GM21528 (cell line): ENCODE measurements around the gene LRRC37B.
A peak's percentile ranks its signal among the peaks of the same experiment; 100 is the strongest.
"Not testable (repeated sequence)": the region's sequence is repeated elsewhere in the genome, so short reads cannot be mapped to it uniquely, and the experiment has no call there.

ENCODE experiments used
- ATAC-seq: cut with Tn5 transposase; IDR thresholded peaks from one replicate; pipeline ENCODE4 v1.9.1; 2021; ENCODE audit warnings: mild to moderate bottlenecking, moderate library complexity; ENCODE audit not compliant: unreplicated experiment, low FRiP score

LRRC37B gene

GRCh38 chr17:32006957-32007462 is at the start of gene LRRC37B:
Gene LRRC37B (plus strand): TSS chr17:32007383. CDS start chr17:32021393, 14,010 bp downstream.
- ATAC-seq: peak; percentile 76

GRCh38 chr17:31964131-31964530 is 43.1 kb upstream of the LRRC37B start:
- not testable (repeated sequence) for ATAC-seq

- no peak for ATAC-seq
Measured at GRCh38 chr17:31967648-31968047, 39.5 kb upstream of the LRRC37B start.

GRCh38 chr17:31970416-31970815 is 36.8 kb upstream of the LRRC37B start:
- not testable (repeated sequence) for ATAC-seq

GRCh38 chr17:31974269-31975071 is 32.7 kb upstream of the LRRC37B start:
- not testable (repeated sequence) for ATAC-seq

GRCh38 chr17:31975391-31975790 is 31.8 kb upstream of the LRRC37B start:
- not testable (repeated sequence) for ATAC-seq

- ATAC-seq: not testable (repeated sequence)
Measured at GRCh38 chr17:31991821-31992220, 15.4 kb upstream of the LRRC37B start.

- no peak for ATAC-seq
Measured at GRCh38 chr17:31997005-31997404, 10.2 kb upstream of the LRRC37B start.

- ATAC-seq: peak; percentile 49
Measured at GRCh38 chr17:32007463-32008298, 498 bp downstream of the LRRC37B start.

- no peak for ATAC-seq
Measured at GRCh38 chr17:32009262-32009542, 2.0 kb downstream of the LRRC37B start.

- no peak for ATAC-seq
Measured at GRCh38 chr17:32010114-32010513, 2.9 kb downstream of the LRRC37B start.

- ATAC-seq: no peak
Measured at GRCh38 chr17:32015245-32016013, 8.2 kb downstream of the LRRC37B start.

GRCh38 chr17:32016231-32016630 is 9.0 kb downstream of the LRRC37B start:
- ATAC-seq: no peak

GRCh38 chr17:32019228-32019627 is 12.0 kb downstream of the LRRC37B start:
- no peak for ATAC-seq

- ATAC-seq: no peak
Measured at GRCh38 chr17:32020943-32021614, 13.9 kb downstream of the LRRC37B start.

- no peak for ATAC-seq
Measured at GRCh38 chr17:32021615-32021955, 14.4 kb downstream of the LRRC37B start.

- ATAC-seq: not testable (repeated sequence)
Measured at GRCh38 chr17:32022554-32022953, 15.4 kb downstream of the LRRC37B start.

GRCh38 chr17:32027271-32027670 is 20.1 kb downstream of the LRRC37B start:
- not testable (repeated sequence) for ATAC-seq

- ATAC-seq: no peak
Measured at GRCh38 chr17:32033223-32033622, 26.0 kb downstream of the LRRC37B start.

- ATAC-seq: not testable (repeated sequence)
Measured at GRCh38 chr17:32033812-32034211, 26.6 kb downstream of the LRRC37B start.
